Mesendoderm (in vitro differentiated cells): Measurements from ENCODE around the gene NHLRC4.

Experiments
- DNase-seq: peaks from one replicate; pipeline ENCODE4 v3.0.0; 2013
- H2AK5ac ChIP-seq: 2 replicates; pipeline ENCODE4 v1.6.1; 2013; ENCODE audit warnings: low read length, inconsistent platforms
- H2BK120ac ChIP-seq: 2 replicates; pipeline ENCODE4 v1.6.1; 2013; ENCODE audit warnings: low read depth, mild to moderate bottlenecking, low read length, moderate library complexity, mixed read lengths
- H2BK15ac ChIP-seq: replicated peaks from 2 replicates; pipeline ENCODE4 v1.6.1; 2013; ENCODE audit warnings: low read depth, mild to moderate bottlenecking, moderate library complexity
- H2BK5ac ChIP-seq: 2 replicates; pipeline ENCODE4 v1.6.1; 2013; ENCODE audit warnings: low read length, inconsistent platforms
- H3K18ac ChIP-seq: 2 replicates; pipeline ENCODE4 v1.6.1; 2013; ENCODE audit warnings: mild to moderate bottlenecking, low read length, mixed read lengths
- H3K23ac ChIP-seq: one replicate; pipeline ENCODE4 v1.6.1; 2013; ENCODE audit warnings: low read length
- H3K27ac ChIP-seq: 2 replicates; pipeline ENCODE4 v1.5.1; 2013; ENCODE audit warnings: low read depth, mild to moderate bottlenecking, inconsistent platforms, low read length, moderate library complexity
- H3K27me3 ChIP-seq: 2 replicates; pipeline ENCODE4 v1.6.1; 2013; ENCODE audit warnings: low read length, control low read depth, mild to moderate bottlenecking, inconsistent platforms; ENCODE audit not compliant: insufficient read depth, poor library complexity
- H3K36me3 ChIP-seq: 2 replicates; pipeline ENCODE4 v1.6.1; 2013; ENCODE audit warnings: low read length, inconsistent platforms; ENCODE audit not compliant: control insufficient read depth, insufficient read depth
- H3K4ac ChIP-seq: one replicate; pipeline ENCODE4 v1.6.1; 2013; ENCODE audit warnings: low read depth, mild to moderate bottlenecking, low read length, moderate library complexity
- H3K4me1 ChIP-seq: 2 replicates; pipeline ENCODE4 v1.6.1; 2013; ENCODE audit warnings: low read depth, low read length, inconsistent platforms; ENCODE audit not compliant: control insufficient read depth
- H3K4me2 ChIP-seq: 2 replicates; pipeline ENCODE4 v1.6.1; 2013; ENCODE audit warnings: low read length
- H3K4me3 ChIP-seq: 2 replicates; pipeline ENCODE4 v1.5.1; 2013; ENCODE audit warnings: mild to moderate bottlenecking, low read length
- H3K56ac ChIP-seq: one replicate; pipeline ENCODE4 v1.6.1; 2013; ENCODE audit warnings: low read length
- H3K79me1 ChIP-seq: 2 replicates; pipeline ENCODE4 v1.6.1; 2013; ENCODE audit warnings: low read length, inconsistent platforms
- H3K79me2 ChIP-seq: 2 replicates; pipeline ENCODE4 v1.6.1; 2013; ENCODE audit warnings: mild to moderate bottlenecking, low read length; ENCODE audit not compliant: control insufficient read depth, insufficient read depth
- H3K9ac ChIP-seq: 2 replicates; pipeline ENCODE4 v1.6.1; 2013; ENCODE audit warnings: low read length, inconsistent platforms
- H4K5ac ChIP-seq: one replicate; pipeline ENCODE4 v1.6.1; 2013; ENCODE audit warnings: low read length
- H4K8ac ChIP-seq: one replicate; pipeline ENCODE4 v1.6.1; 2013; ENCODE audit warnings: low read depth, mild to moderate bottlenecking, control low read depth, low read length, moderate library complexity
- WGBS: extraction: QIAGEN DNeasy Blood & Tissue Kit; methylation state at CpG from one replicate; pipeline ENCODE4 v1.1.7; 2013; ENCODE audit warnings: low lambda C conversion rate, missing lambda C conversion rate; ENCODE audit not compliant: insufficient coverage; ENCODE audit errors: extremely low coverage; 5-methylcytosine and 5-hydroxymethylcytosine counted together

The NHLRC4 gene

DNA sequence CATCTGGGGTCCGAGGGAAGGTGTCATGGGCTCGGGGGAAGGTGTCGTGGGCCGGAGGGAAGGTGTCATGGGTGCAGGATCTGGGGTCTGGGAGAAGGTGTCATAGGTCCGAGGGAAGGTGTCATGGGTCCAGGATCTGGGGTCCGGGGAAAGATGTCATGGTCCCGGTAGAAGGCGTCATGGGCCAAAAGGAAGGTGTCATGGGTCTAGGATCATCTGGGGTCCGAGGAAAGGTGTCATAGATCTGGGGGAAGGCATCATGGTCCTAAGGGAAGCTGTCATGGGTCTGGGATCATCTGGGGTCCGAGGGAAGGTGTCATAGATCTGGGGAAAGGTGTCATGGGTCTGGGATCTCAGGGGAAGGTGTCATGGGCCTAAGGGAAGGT, 24.0 kb downstream of the NHLRC4 start:
- Histone ChIP-seq H4K5ac (no peak overlapping the region), H3K79me2 (peaks cover 12% of the 10 kb centered on the region), H3K9ac (peak overlapping the region; percentile 90), H3K4me3 (no peak overlapping the region), H3K18ac (no peak overlapping the region), H3K27ac (no peak overlapping the region), H2AK5ac (no peak overlapping the region), H3K27me3 (no peaks in the 10 kb centered on the region), H3K23ac (peak overlapping the region; percentile 66), H3K4me2 (peak overlapping the region; percentile 87), H3K56ac (peak overlapping the region; percentile 95), H2BK120ac (no peak overlapping the region), H4K8ac (no peak overlapping the region), H3K4me1 (peaks cover 3% of the 10 kb centered on the region), H2BK5ac (no peak overlapping the region), H2BK15ac (no peak overlapping the region), H3K79me1 (peaks cover 18% of the 10 kb centered on the region), H3K4ac (no peak overlapping the region), H3K36me3 (no peaks in the 10 kb centered on the region)
- no peak for DNase-seq
- no CpG with 5 or more reads among the region's 10 CpGs for WGBS

DNA sequence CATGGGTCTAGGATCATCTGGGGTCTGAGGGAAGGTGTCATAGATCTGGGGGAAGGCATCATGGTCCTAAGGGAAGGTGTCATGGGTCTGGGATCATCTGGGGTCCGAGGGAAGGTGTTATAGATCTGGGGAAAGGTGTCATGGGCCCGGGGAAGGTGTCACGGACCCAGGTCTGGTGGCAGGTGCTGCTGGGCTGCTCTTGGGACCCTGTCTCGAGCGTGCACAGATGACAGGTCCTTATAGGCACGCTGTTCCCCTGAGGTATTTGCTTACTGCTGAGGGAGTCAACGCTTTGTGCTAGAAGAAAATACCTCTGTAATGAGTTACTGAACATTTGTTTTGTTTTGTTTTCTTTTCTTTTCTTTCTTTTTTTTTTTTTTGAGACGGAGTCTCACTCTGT, 24.4 kb downstream of the NHLRC4 start:
- WGBS = no CpG with 5 or more reads among the region's 8 CpGs
- H3K27ac ChIP-seq = no peak overlapping the region
- no peak overlapping the region for H2BK120ac ChIP-seq
- no peak overlapping the region for H3K9ac ChIP-seq
- no peaks in the 10 kb centered on the region for H3K36me3 ChIP-seq
- no peak overlapping the region for H2BK5ac ChIP-seq
- H3K4me1 ChIP-seq = peaks cover 3% of the 10 kb centered on the region
- no peak overlapping the region for H2BK15ac ChIP-seq
- no peak overlapping the region for H2AK5ac ChIP-seq
- no peak overlapping the region for H3K4me2 ChIP-seq
- no peaks in the 10 kb centered on the region for H3K27me3 ChIP-seq
- H4K8ac ChIP-seq = no peak overlapping the region
- H3K18ac ChIP-seq = no peak overlapping the region
- no peak overlapping the region for H3K4me3 ChIP-seq
- no peak overlapping the region for H4K5ac ChIP-seq
- no peak overlapping the region for H3K4ac ChIP-seq
- peaks cover 12% of the 10 kb centered on the region for H3K79me2 ChIP-seq
- peaks cover 19% of the 10 kb centered on the region for H3K79me1 ChIP-seq
- no peak overlapping the region for H3K23ac ChIP-seq
- DNase-seq = no peak
- no peak overlapping the region for H3K56ac ChIP-seq

DNA sequence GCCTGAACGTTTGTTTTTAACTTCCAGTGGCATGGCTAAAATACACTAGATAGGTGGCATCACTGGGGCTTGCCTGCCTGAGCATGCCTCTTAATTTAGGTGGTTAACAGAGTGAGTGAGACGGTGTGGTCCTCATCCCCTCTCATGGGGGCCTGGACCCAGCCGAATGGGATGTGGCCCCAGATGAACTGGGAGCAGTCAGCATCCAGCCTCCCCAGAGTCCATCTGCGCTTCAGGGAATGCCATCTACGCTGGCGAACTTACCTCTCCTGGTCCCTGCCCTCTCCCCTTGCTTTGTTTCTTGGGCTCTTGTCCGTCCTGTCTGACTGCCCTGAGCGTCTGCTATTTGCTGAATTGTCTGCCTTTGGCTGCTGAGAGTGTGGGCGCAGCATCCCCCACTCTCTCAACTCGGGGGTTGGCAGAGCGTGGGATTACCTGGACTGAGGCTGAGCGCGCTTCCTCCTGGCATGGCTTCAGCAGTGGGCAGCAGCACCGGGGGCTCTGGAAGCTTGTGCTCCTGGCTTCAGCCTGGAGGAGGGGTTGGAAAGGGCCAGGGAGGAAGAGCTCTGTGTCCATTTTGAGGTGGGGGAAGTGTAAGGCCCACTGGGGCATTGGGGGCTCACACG, 25.2 kb downstream of the NHLRC4 start:
- H3K27ac ChIP-seq = no peak overlapping the region
- H3K36me3 ChIP-seq = no peaks in the 10 kb centered on the region
- H3K4me1 ChIP-seq = peaks cover 3% of the 10 kb centered on the region
- no peak overlapping the region for H3K23ac ChIP-seq
- H3K4ac ChIP-seq = no peak overlapping the region
- no peak overlapping the region for H2BK5ac ChIP-seq
- peaks cover 12% of the 10 kb centered on the region for H3K79me2 ChIP-seq
- H3K4me2 ChIP-seq = no peak overlapping the region
- H3K18ac ChIP-seq = no peak overlapping the region
- no peak overlapping the region for H3K56ac ChIP-seq
- no peak overlapping the region for H3K9ac ChIP-seq
- H2BK120ac ChIP-seq = no peak overlapping the region
- no peak overlapping the region for H3K4me3 ChIP-seq
- DNase-seq = no peak
- no peak overlapping the region for H4K5ac ChIP-seq
- H2BK15ac ChIP-seq = no peak overlapping the region
- H2AK5ac ChIP-seq = no peak overlapping the region
- H4K8ac ChIP-seq = no peak overlapping the region
- WGBS = no CpG with 5 or more reads among the region's 15 CpGs
- H3K79me1 ChIP-seq = peaks cover 23% of the 10 kb centered on the region
- H3K27me3 ChIP-seq = no peaks in the 10 kb centered on the region

DNA sequence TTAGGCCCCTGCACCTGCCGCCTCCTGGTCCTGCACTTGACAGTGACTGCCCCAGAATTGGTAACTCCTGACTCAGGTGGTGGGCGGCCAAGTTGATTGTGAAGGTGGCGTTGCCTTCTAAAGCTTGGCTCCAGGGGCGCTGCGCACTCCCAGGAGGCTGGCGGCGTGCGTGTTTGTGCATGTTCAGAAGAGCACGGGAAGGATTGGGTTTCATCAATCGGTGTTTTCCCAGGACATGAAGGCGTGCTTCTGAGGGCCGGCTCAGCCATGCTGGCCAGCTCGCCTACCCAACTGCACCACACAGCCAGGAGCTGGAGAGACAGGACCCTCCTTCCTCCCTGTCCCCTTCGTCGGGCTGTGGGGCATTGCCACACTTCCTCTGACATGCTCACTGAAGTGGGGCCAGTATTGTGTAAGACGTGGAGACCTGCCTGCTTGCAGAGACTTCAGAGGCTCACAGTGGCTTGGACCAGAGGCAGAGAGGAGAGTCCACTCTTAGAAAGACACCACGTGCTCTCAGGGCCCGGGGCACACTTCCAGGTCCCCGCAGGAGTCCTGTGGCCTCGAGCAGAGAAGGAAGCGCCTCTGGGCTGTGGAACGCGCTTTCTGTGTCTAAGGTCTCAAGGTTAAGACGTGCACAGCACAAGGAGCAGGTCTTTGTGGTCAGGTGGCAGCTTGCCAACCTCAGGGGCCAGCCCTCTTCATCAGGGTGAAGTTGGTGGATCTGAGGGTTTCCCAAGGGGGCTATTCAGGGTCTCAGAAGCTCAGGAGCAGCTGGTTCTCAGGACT, 25.9 kb downstream of the NHLRC4 start:
- no peak overlapping the region for H4K8ac ChIP-seq
- H2BK5ac ChIP-seq = no peak overlapping the region
- H3K56ac ChIP-seq = no peak overlapping the region
- no peak overlapping the region for H3K4me3 ChIP-seq
- no peaks in the 10 kb centered on the region for H3K36me3 ChIP-seq
- peaks cover 12% of the 10 kb centered on the region for H3K79me2 ChIP-seq
- H3K9ac ChIP-seq = no peak overlapping the region
- H3K4me2 ChIP-seq = no peak overlapping the region
- H3K27me3 ChIP-seq = no peaks in the 10 kb centered on the region
- no peak overlapping the region for H2BK120ac ChIP-seq
- peaks cover 23% of the 10 kb centered on the region for H3K79me1 ChIP-seq
- H3K4ac ChIP-seq = no peak overlapping the region
- no peak overlapping the region for H3K18ac ChIP-seq
- H2AK5ac ChIP-seq = no peak overlapping the region
- H3K27ac ChIP-seq = no peak overlapping the region
- H3K4me1 ChIP-seq = peaks cover 3% of the 10 kb centered on the region
- no CpG with 5 or more reads among the region's 24 CpGs for WGBS
- DNase-seq = no peak
- H3K23ac ChIP-seq = peak overlapping the region; percentile 24
- H2BK15ac ChIP-seq = no peak overlapping the region
- no peak overlapping the region for H4K5ac ChIP-seq

DNA sequence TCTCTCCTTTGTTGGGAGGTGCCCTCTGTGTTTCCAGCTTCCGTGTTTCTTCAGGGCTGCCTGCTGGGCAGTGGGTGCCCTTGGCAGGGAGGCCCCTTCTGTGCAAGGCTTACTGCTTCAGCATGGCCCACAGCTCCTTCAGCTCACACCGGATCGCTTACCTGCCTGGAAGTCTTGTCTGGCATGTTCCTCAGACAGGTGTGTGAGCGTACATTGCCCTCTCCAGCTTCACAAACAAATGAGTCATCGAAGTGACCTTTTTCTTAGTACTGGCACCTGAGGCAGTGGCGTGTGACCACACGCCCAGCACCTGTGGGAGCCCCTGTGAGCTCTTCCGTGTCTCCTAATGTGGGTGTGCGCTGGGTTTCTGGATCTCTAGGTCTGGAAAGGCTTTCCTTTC, 26.6 kb downstream of the NHLRC4 start:
- no peak overlapping the region for H4K5ac ChIP-seq
- H2BK120ac ChIP-seq = no peak overlapping the region
- H3K4me2 ChIP-seq = no peak overlapping the region
- no peak overlapping the region for H3K27ac ChIP-seq
- DNase-seq = no peak
- no peak overlapping the region for H3K18ac ChIP-seq
- H3K9ac ChIP-seq = no peak overlapping the region
- no peak overlapping the region for H3K4ac ChIP-seq
- H2AK5ac ChIP-seq = no peak overlapping the region
- no peak overlapping the region for H2BK5ac ChIP-seq
- no peak overlapping the region for H2BK15ac ChIP-seq
- H3K79me1 ChIP-seq = peaks cover 21% of the 10 kb centered on the region
- no peak overlapping the region for H4K8ac ChIP-seq
- no peak overlapping the region for H3K4me3 ChIP-seq
- no peaks in the 10 kb centered on the region for H3K36me3 ChIP-seq
- H3K4me1 ChIP-seq = peaks cover 3% of the 10 kb centered on the region
- no peak overlapping the region for H3K23ac ChIP-seq
- peaks cover 8% of the 10 kb centered on the region for H3K79me2 ChIP-seq
- no peaks in the 10 kb centered on the region for H3K27me3 ChIP-seq
- no CpG with 5 or more reads among the region's 9 CpGs for WGBS
- no peak overlapping the region for H3K56ac ChIP-seq
